ENCODE measurements around the gene TMEM63A. TPM values are rescaled to one million over a fixed set of nuclear protein-coding genes. Genes with fewer than 3 reads are reported as not detected.

Gene TMEM63A
- total and polyA plus RNA-seq, 2 of the 13 experiments (the other 11 are each of a cell fraction or from before 2014, with no cell fraction given): 23.9 to 53.3 TPM

DNA sequence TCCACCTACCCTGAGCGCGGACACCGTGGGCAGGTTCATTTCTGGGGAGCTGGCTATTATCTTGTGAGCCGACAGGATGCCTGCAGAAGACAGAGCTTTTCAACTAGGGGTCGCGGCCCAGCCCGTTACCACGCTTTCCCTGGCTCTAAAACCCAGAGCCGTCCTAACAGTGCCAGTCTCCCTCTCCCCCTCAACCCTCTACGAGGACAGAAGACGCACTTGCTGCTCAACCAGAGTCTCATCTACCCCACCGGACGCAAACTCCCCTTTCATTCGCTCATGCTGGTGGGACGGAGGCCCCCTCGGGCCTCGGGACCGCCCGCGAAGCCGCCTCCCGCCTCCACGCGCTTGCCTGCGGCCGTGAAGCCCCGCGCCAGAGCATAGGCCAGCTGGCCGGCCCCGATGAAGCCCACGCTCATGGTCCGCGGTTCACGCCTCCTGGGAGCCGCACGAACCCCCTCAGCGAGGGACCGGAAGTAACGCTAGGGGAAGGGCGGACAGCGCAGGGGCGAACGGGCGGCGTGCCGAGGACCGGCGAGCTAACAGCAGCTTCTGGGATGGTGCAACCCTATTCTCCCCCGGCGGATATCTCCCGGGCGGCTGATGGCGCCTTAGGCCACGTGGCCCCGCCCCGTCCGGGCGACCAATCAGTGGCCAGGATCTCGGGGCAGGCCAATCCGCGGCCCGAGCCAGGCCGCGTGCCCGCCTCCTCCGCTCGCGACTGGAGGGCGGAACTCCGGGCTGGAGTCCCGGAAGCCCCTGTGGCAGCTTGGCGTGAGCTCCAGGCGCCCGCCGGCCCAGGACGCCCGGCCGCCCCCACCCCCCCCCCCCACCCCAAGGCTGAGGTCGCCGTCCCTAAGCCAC, 41.7 kb upstream of the TMEM63A start, which contains the start of gene PYCR2 (continued):
- TF ChIP-seq, protein P1, sequence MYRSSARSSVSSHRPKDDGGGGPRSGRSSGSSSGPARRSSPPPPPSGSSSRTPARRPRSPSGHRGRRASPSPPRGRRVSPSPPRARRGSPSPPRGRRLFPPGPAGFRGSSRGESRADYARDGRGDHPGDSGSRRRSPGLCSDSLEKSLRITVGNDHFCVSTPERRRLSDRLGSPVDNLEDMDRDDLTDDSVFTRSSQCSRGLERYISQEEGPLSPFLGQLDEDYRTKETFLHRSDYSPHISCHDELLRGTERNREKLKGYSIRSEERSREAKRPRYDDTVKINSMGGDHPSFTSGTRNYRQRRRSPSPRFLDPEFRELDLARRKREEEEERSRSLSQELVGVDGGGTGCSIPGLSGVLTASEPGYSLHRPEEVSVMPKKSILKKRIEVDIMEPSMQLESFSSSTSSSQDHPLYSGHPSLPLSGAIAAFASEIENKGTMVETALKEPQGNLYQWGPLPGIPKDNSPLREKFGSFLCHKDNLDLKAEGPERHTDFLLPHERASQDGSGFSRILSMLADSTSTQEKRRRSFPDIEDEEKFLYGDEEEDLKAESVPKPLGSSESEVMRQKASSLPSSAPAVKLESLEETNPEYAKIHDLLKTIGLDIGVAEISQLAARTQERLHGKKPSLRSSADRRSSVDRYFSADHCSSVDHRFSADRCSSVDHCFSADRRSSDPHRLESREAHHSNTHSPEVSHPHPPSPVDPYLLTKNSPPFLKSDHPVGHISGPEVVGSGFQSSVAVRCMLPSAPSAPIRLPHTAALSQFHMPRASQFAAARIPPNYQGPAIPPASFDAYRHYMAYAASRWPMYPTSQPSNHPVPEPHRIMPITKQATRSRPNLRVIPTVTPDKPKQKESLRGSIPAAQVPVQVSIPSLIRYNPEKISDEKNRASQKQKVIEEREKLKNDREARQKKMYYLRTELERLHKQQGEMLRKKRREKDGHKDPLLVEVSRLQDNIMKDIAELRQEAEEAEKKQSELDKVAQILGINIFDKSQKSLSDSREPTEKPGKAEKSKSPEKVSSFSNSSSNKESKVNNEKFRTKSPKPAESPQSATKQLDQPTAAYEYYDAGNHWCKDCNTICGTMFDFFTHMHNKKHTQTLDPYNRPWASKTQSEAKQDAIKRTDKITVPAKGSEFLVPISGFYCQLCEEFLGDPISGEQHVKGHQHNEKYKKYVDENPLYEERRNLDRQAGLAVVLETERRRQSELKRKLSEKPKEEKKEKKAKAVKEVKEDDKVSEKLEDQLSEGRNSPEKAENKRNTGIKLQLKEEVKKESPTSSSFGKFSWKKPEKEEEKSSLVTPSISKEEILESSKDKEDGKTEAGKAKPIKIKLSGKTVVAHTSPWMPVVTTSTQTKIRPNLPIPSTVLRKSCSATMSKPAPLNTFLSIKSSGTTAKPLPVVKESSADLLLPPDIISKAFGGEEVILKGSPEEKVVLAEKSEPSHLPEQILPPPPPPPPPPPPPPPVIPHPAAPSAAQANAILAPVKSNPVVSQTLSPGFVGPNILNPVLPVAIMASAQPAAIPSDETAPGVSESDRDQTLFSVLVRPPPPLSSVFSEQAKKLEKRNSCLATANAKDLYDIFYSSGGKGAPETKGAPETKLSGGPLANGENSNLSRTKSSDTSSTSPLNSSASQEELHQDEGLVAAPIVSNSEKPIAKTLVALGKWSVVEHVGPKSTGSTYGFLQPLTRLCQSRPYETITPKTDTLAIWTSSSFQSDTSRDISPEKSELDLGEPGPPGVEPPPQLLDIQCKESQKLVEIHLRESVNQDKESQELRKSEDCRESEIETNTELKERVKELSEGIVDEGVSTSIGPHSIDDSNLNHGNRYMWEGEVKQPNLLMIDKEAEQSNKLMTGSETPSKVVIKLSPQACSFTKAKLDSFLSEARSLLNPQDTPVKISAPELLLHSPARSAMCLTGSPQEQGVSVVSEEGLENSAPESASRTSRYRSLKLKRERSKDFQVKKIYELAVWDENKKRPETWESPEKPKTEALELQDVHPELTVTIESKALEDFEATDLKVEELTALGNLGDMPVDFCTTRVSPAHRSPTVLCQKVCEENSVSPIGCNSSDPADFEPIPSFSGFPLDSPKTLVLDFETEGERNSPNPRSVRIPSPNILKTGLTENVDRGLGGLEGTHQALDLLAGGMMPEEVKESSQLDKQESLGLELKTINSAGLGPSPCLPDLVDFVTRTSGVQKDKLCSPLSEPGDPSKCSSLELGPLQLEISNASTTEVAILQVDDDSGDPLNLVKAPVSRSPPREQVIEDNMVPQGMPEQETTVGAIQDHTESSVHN (CRISPR knock-in tag; IDR thresholded peaks at IDR 0.05): peak; percentile 34; the same call in 1 of the 2 replicates
- TF ChIP-seq, protein P2, sequence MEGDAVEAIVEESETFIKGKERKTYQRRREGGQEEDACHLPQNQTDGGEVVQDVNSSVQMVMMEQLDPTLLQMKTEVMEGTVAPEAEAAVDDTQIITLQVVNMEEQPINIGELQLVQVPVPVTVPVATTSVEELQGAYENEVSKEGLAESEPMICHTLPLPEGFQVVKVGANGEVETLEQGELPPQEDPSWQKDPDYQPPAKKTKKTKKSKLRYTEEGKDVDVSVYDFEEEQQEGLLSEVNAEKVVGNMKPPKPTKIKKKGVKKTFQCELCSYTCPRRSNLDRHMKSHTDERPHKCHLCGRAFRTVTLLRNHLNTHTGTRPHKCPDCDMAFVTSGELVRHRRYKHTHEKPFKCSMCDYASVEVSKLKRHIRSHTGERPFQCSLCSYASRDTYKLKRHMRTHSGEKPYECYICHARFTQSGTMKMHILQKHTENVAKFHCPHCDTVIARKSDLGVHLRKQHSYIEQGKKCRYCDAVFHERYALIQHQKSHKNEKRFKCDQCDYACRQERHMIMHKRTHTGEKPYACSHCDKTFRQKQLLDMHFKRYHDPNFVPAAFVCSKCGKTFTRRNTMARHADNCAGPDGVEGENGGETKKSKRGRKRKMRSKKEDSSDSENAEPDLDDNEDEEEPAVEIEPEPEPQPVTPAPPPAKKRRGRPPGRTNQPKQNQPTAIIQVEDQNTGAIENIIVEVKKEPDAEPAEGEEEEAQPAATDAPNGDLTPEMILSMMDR (CRISPR knock-in tag; IDR thresholded peaks at IDR 0.05): peak; percentile 33; the same call in 1 of the 2 replicates
- no peak for TF ChIP-seq CENPX (CRISPR knock-in tag; IDR thresholded peaks at IDR 0.05)
- TF ChIP-seq, protein P3, sequence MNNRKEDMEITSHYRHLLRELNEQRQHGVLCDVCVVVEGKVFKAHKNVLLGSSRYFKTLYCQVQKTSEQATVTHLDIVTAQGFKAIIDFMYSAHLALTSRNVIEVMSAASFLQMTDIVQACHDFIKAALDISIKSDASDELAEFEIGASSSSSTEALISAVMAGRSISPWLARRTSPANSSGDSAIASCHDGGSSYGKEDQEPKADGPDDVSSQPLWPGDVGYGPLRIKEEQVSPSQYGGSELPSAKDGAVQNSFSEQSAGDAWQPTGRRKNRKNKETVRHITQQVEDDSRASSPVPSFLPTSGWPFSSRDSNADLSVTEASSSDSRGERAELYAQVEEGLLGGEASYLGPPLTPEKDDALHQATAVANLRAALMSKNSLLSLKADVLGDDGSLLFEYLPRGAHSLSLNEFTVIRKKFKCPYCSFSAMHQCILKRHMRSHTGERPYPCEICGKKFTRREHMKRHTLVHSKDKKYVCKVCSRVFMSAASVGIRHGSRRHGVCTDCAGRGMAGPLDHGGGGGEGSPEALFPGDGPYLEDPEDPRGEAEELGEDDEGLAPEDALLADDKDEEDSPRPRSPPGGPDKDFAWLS (CRISPR knock-in tag; IDR thresholded peaks at IDR 0.05; ENCODE audit: borderline replicate concordance): no peak
- TF ChIP-seq MEF2D (CRISPR knock-in tag; IDR thresholded peaks at IDR 0.05): no peak
- peak; percentile 48; the same call in 1 of the 2 replicates for TF ChIP-seq MTF2 (CRISPR knock-in tag; IDR thresholded peaks at IDR 0.05; ENCODE audit: borderline replicate concordance)
- no peak for TF ChIP-seq ISL2 (CRISPR knock-in tag; IDR thresholded peaks at IDR 0.05)
- TF ChIP-seq, protein P4, sequence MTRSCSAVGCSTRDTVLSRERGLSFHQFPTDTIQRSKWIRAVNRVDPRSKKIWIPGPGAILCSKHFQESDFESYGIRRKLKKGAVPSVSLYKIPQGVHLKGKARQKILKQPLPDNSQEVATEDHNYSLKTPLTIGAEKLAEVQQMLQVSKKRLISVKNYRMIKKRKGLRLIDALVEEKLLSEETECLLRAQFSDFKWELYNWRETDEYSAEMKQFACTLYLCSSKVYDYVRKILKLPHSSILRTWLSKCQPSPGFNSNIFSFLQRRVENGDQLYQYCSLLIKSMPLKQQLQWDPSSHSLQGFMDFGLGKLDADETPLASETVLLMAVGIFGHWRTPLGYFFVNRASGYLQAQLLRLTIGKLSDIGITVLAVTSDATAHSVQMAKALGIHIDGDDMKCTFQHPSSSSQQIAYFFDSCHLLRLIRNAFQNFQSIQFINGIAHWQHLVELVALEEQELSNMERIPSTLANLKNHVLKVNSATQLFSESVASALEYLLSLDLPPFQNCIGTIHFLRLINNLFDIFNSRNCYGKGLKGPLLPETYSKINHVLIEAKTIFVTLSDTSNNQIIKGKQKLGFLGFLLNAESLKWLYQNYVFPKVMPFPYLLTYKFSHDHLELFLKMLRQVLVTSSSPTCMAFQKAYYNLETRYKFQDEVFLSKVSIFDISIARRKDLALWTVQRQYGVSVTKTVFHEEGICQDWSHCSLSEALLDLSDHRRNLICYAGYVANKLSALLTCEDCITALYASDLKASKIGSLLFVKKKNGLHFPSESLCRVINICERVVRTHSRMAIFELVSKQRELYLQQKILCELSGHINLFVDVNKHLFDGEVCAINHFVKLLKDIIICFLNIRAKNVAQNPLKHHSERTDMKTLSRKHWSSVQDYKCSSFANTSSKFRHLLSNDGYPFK (CRISPR knock-in tag; IDR thresholded peaks at IDR 0.05; ENCODE audit: borderline replicate concordance): peak; percentile 74; the same call in 1 of the 2 replicates
- peak; percentile 31 for TF ChIP-seq ZC3H13 (CRISPR knock-in tag; IDR thresholded peaks at IDR 0.05)
- TF ChIP-seq SMARCC2 (IDR thresholded peaks at IDR 0.05): no peak
- no peak; the same call in 1 of the 2 replicates for TF ChIP-seq SMAD1 (CRISPR knock-in tag; IDR thresholded peaks at IDR 0.05; ENCODE audit: borderline replicate concordance, low read depth)
- TF ChIP-seq ZNF788 (CRISPR knock-in tag; IDR thresholded peaks at IDR 0.05; ENCODE audit: borderline replicate concordance): peak; percentile 91; the same call in 1 of the 2 replicates

Measured in HepG2 (cell line).